ENCODE data around the gene MAJIN.
A peak's percentile ranks its signal among the peaks of the same experiment; 100 is the strongest.

The MAJIN gene

GRCh38 chr11:64892411-64892831 lies 79.5 kb downstream of the MAJIN start:
- WGBS (ENCODE audit: insufficient coverage): 73% methylated on average over 7 of the region's 11 CpGs
- DNase-seq: no peak
- no peak overlapping the region for H3K4me3 ChIP-seq (ENCODE audit: control insufficient read depth in 1 of 7, extremely low read depth in 1 of 7, insufficient read depth in 4 of 7, low read depth in 2 of 7, low read length in 6 of 7)
- peaks cover 0 to 28% (median 10%) of the 10 kb centered on the region in 4 experiments for H3K36me3 ChIP-seq (ENCODE audit: control insufficient read depth in 4 of 4, insufficient read depth in 4 of 4, low read length in 3 of 4)
- peaks cover 1 to 40% (median 24%) of the 10 kb centered on the region in 4 experiments for H3K4me1 ChIP-seq (ENCODE audit: control extremely low read depth in 1 of 4, control insufficient read depth in 4 of 4, insufficient read depth in 4 of 4, low read length in 3 of 4)
- no peaks in the 10 kb centered on the region for H3K9me3 ChIP-seq (ENCODE audit: control extremely low read depth in 1 of 5, control insufficient read depth in 4 of 5, insufficient read depth in 2 of 5, low read depth in 1 of 5, low read length in 4 of 5)
- H3K27me3 ChIP-seq (replicated peaks in 2 of 5; ENCODE audit: control insufficient read depth in 4 of 5, insufficient read depth in 5 of 5, low read length in 4 of 5): no peaks in the 10 kb centered on the region
- POLR2A ChIA-PET: interaction anchor here (0.6 kb wide), 1 partner anchor 13 kb away, joined by 3 read pairs; no protein-coding TSS in a partner anchor
- no peak overlapping the region for H3K27ac ChIP-seq (ENCODE audit: insufficient read depth in 1 of 2, low read depth in 1 of 2, low read length in 2 of 2, poor library complexity in 1 of 2, severe bottlenecking in 2 of 2)
- CTCF ChIA-PET: interaction anchor here (0.6 to 36.3 kb wide), 7 partner anchors 8 to 375 kb away, joined by 3 to 1071 read pairs (median 9); partner anchors contain the start of genes CDC42BPG and EHD1

DNA sequence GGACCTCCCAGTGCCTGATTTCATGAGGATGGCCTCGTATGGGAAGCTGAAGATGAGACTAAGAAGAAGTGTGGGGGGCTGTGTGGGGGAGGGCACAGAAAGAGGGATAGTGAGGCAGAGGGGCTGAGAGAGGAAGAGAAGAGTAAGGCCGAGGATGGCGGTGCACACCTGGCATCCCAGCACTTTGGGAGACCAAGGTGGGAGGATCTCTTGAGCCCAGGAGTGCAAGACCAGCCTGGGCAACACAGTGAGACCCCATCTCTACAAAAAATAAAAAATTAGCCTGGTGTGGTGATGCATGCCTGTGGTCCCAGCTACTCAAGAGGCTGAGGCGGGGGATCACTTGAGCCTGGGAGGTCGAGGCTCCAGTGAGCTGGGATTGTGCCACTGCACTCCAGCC lies 80.0 kb downstream of the MAJIN start:
- Histone ChIP-seq H3K4me3 (ENCODE audit: control insufficient read depth in 1 of 7, extremely low read depth in 1 of 7, insufficient read depth in 4 of 7, low read depth in 2 of 7, low read length in 6 of 7) (no peak overlapping the region), H3K27ac (ENCODE audit: insufficient read depth in 1 of 2, low read depth in 1 of 2, low read length in 2 of 2, poor library complexity in 1 of 2, severe bottlenecking in 2 of 2) (no peak overlapping the region), H3K9me3 (ENCODE audit: control extremely low read depth in 1 of 5, control insufficient read depth in 4 of 5, insufficient read depth in 2 of 5, low read depth in 1 of 5, low read length in 4 of 5) (no peaks in the 10 kb centered on the region), H3K27me3 (replicated peaks in 2 of 5; ENCODE audit: control insufficient read depth in 4 of 5, insufficient read depth in 5 of 5, low read length in 4 of 5) (no peaks in the 10 kb centered on the region), H3K4me1 (ENCODE audit: control extremely low read depth in 1 of 4, control insufficient read depth in 4 of 4, insufficient read depth in 4 of 4, low read length in 3 of 4) (peaks cover 3 to 43% (median 26%) of the 10 kb centered on the region in 4 experiments), H3K36me3 (ENCODE audit: control insufficient read depth in 4 of 4, insufficient read depth in 4 of 4, low read length in 3 of 4) (peaks cover 0 to 23% (median 8%) of the 10 kb centered on the region in 4 experiments)
- 92% methylated on average over 1 of the region's 5 CpGs for WGBS (ENCODE audit: insufficient coverage)
- ChIA-PET POLR2A (interaction anchor here (0.6 kb wide), 1 partner anchor 13 kb away, joined by 3 read pairs; no protein-coding TSS in a partner anchor), CTCF (interaction anchor here (1.4 to 36.3 kb wide), 6 partner anchors 8 to 114 kb away, joined by 4 to 1071 read pairs (median 17); partner anchors contain the start of genes CDC42BPG and EHD1)
- DNase-seq: no peak

DNA sequence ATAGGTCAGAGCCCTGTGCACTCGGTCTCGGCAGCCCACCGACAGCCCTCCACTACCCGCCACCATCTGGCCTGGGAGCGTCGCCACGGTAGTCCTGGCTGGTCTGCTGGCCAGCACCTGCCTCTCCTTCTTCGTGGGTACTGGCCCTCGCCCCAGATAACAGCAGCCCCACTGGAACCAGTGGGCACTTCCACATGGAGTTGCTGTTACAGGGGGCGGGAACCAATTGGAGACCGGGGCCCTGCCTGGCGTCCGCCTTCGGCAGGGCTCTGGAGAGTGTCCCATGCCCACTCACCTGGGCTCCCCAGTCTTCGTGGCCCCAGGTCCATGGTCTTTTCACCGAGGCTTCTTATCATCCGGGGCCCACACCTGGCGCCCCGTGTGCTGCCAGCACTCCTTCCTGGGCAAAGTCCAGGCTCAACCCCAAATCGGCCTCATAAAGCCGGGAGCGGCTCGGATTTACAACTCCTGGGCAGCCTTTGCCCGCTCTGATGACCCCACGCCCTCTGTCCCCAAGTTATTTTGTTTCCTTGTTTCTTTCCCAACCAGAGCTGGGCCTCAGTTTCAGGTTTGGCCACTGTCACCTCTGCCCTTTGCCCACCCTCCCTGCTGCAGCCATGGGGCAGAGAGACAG lies 80.6 kb downstream of the MAJIN start:
- Histone ChIP-seq H3K9me3 (ENCODE audit: control extremely low read depth in 1 of 5, control insufficient read depth in 4 of 5, insufficient read depth in 2 of 5, low read depth in 1 of 5, low read length in 4 of 5) (no peaks in the 10 kb centered on the region), H3K27ac (ENCODE audit: insufficient read depth in 1 of 2, low read depth in 1 of 2, low read length in 2 of 2, poor library complexity in 1 of 2, severe bottlenecking in 2 of 2) (no peak overlapping the region), H3K36me3 (ENCODE audit: control insufficient read depth in 4 of 4, insufficient read depth in 4 of 4, low read length in 3 of 4) (peaks cover 0 to 17% (median 6%) of the 10 kb centered on the region in 4 experiments), H3K27me3 (replicated peaks in 2 of 5; ENCODE audit: control insufficient read depth in 4 of 5, insufficient read depth in 5 of 5, low read length in 4 of 5) (no peaks in the 10 kb centered on the region), H3K4me1 (ENCODE audit: control extremely low read depth in 1 of 4, control insufficient read depth in 4 of 4, insufficient read depth in 4 of 4, low read length in 3 of 4) (peaks cover 3 to 43% (median 26%) of the 10 kb centered on the region in 4 experiments), H3K4me3 (ENCODE audit: control insufficient read depth in 1 of 7, extremely low read depth in 1 of 7, insufficient read depth in 4 of 7, low read depth in 2 of 7, low read length in 6 of 7) (no peak overlapping the region)
- 97% methylated on average over 25 of the region's 25 CpGs for WGBS (ENCODE audit: insufficient coverage)
- ChIA-PET POLR2A (interaction anchor here (1.4 kb wide), 1 partner anchor 13 kb away, joined by 5 read pairs; the partner anchor contains the start of gene EHD1), CTCF (interaction anchor here (1.4 to 36.3 kb wide), 5 partner anchors 7 to 100 kb away, joined by 3 to 1071 read pairs (median 25); partner anchors contain the start of genes CDC42BPG and EHD1)
- no peak for DNase-seq

DNA sequence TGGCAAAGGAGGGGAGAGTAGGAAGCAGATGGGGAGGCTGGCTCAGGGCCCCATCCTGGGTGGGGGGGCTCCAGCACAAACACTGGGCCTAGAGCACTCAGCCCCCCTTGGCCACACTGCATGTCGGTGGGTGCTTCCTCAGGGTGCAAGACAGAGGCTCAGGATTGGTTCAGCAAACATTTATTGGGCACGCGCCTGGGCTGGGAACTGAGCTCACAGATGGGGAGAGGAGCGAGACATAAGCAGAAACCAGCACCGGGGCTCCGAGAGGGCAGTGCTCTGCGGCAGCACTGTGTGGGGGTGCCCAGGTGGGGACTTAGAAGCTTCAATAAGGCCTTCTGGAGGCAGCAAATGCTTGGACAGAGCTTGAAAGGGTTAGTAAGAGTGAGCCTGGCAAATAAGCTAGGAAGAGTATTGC lies 81.4 kb downstream of the MAJIN start:
- H3K27me3 ChIP-seq (replicated peaks in 2 of 5; ENCODE audit: control insufficient read depth in 4 of 5, insufficient read depth in 5 of 5, low read length in 4 of 5): no peaks in the 10 kb centered on the region
- H3K4me3 ChIP-seq (ENCODE audit: control insufficient read depth in 1 of 7, extremely low read depth in 1 of 7, insufficient read depth in 4 of 7, low read depth in 2 of 7, low read length in 6 of 7): no peak overlapping the region
- H3K27ac ChIP-seq (ENCODE audit: insufficient read depth in 1 of 2, low read depth in 1 of 2, low read length in 2 of 2, poor library complexity in 1 of 2, severe bottlenecking in 2 of 2): no peak overlapping the region
- no peak for DNase-seq
- peaks cover 0 to 11% (median 4%) of the 10 kb centered on the region in 4 experiments for H3K36me3 ChIP-seq (ENCODE audit: control insufficient read depth in 4 of 4, insufficient read depth in 4 of 4, low read length in 3 of 4)
- peaks cover 3 to 51% (median 27%) of the 10 kb centered on the region in 4 experiments for H3K4me1 ChIP-seq (ENCODE audit: control extremely low read depth in 1 of 4, control insufficient read depth in 4 of 4, insufficient read depth in 4 of 4, low read length in 3 of 4)
- POLR2A ChIA-PET: interaction anchor here (0.6 to 1.4 kb wide), 2 partner anchors 12 to 33 kb away, joined by 3 to 5 read pairs; partner anchors contain the start of gene EHD1
- H3K9me3 ChIP-seq (ENCODE audit: control extremely low read depth in 1 of 5, control insufficient read depth in 4 of 5, insufficient read depth in 2 of 5, low read depth in 1 of 5, low read length in 4 of 5): no peaks in the 10 kb centered on the region
- 94% methylated on average over 6 of the region's 7 CpGs for WGBS (ENCODE audit: insufficient coverage)
- CTCF ChIA-PET: interaction anchor here (1.1 to 36.3 kb wide), 5 partner anchors 11 to 103 kb away, joined by 3 to 1071 read pairs (median 3); partner anchors contain the start of genes CDC42BPG and EHD1

DNA sequence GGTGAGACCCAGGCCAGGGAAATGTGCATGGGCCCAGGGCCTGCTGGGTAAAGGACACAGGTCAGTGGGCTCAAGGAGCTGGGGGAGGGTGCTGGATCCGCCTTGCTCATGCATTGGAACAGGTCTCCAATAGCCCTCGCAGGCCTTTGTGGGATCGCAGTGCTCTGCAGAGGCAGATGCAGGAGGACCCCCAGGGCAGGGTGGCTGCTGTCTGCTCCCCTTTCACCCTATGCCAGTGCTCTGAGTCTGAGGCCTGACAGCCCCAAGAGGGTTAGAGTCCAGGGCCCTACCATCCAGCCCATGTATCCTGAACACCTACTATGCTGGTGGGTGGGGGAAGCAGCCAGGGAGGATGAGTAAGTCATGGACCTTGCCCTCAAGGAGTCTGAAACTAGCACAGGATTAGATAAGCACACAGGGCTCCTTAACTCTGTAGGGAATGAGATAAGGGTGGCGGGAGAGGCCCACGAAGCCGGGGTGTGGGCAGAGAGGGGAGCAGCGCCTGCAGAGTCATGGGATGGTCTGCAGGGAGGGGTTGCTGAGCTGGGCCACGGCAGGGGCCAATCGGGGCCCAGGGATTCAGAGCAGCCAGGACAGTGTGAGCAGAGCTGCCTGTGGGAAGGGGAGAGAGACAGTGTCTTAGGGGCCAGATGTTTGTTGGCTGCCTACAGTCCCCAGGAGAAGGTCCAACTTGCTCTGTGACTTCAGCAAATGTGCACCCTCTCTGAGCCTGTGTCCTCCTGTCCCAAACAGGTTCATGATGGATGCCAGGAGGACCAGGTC lies 83.0 kb downstream of the MAJIN start:
- POLR2A ChIA-PET: no interaction called here
- CTCF ChIA-PET: interaction anchor here (0.6 to 36.3 kb wide), 8 partner anchors 11 to 170 kb away, joined by 3 to 1071 read pairs (median 3); partner anchors contain the start of genes CDC42BPG and NAALADL1
- Histone ChIP-seq H3K9me3 (ENCODE audit: control extremely low read depth in 1 of 5, control insufficient read depth in 4 of 5, insufficient read depth in 2 of 5, low read depth in 1 of 5, low read length in 4 of 5) (no peaks in the 10 kb centered on the region), H3K36me3 (ENCODE audit: control insufficient read depth in 4 of 4, insufficient read depth in 4 of 4, low read length in 3 of 4) (no peaks in the 10 kb centered on the region), H3K27me3 (replicated peaks in 2 of 5; ENCODE audit: control insufficient read depth in 4 of 5, insufficient read depth in 5 of 5, low read length in 4 of 5) (no peaks in the 10 kb centered on the region), H3K4me3 (ENCODE audit: control insufficient read depth in 1 of 7, extremely low read depth in 1 of 7, insufficient read depth in 4 of 7, low read depth in 2 of 7, low read length in 6 of 7) (no peak overlapping the region), H3K4me1 (ENCODE audit: control extremely low read depth in 1 of 4, control insufficient read depth in 4 of 4, insufficient read depth in 4 of 4, low read length in 3 of 4) (peaks cover 3 to 55% (median 24%) of the 10 kb centered on the region in 4 experiments), H3K27ac (ENCODE audit: insufficient read depth in 1 of 2, low read depth in 1 of 2, low read length in 2 of 2, poor library complexity in 1 of 2, severe bottlenecking in 2 of 2) (peak overlapping the region in 1 of 2 experiments; percentile 40)
- WGBS (ENCODE audit: insufficient coverage): 67% methylated on average over 9 of the region's 9 CpGs
- DNase-seq: peak; percentile 35 to 70 (median 58)

GRCh38 chr11:64888406-64888728 lies 83.5 kb downstream of the MAJIN start:
- Histone ChIP-seq H3K27me3 (replicated peaks in 2 of 5; ENCODE audit: control insufficient read depth in 4 of 5, insufficient read depth in 5 of 5, low read length in 4 of 5) (no peaks in the 10 kb centered on the region), H3K4me1 (ENCODE audit: control extremely low read depth in 1 of 4, control insufficient read depth in 4 of 4, insufficient read depth in 4 of 4, low read length in 3 of 4) (peaks cover 3 to 49% (median 22%) of the 10 kb centered on the region in 4 experiments), H3K36me3 (ENCODE audit: control insufficient read depth in 4 of 4, insufficient read depth in 4 of 4, low read length in 3 of 4) (no peaks in the 10 kb centered on the region), H3K4me3 (ENCODE audit: control insufficient read depth in 1 of 7, extremely low read depth in 1 of 7, insufficient read depth in 4 of 7, low read depth in 2 of 7, low read length in 6 of 7) (peak overlapping the region in 4 of 7 experiments; percentile 30 to 77 (median 56)), H3K27ac (ENCODE audit: insufficient read depth in 1 of 2, low read depth in 1 of 2, low read length in 2 of 2, poor library complexity in 1 of 2, severe bottlenecking in 2 of 2) (peak overlapping the region in 1 of 2 experiments; percentile 40), H3K9me3 (ENCODE audit: control extremely low read depth in 1 of 5, control insufficient read depth in 4 of 5, insufficient read depth in 2 of 5, low read depth in 1 of 5, low read length in 4 of 5) (no peaks in the 10 kb centered on the region)
- DNase-seq: no peak
- CTCF ChIA-PET: interaction anchor here (0.7 to 36.3 kb wide), 6 partner anchors 8 to 170 kb away, joined by 3 to 1071 read pairs (median 4); partner anchors contain the start of genes CDC42BPG and NAALADL1
- POLR2A ChIA-PET: interaction anchor here (0.5 to 1.4 kb wide), 3 partner anchors 10 to 105 kb away, joined by 3 to 5 read pairs (median 4); partner anchors contain the start of gene EHD1
- 74% methylated on average over 7 of the region's 8 CpGs for WGBS (ENCODE audit: insufficient coverage)

All from common myeloid progenitor, CD34-positive (primary cell).